ENCODE data around the gene COMMD4. TPM values are rescaled to one million over a fixed set of nuclear protein-coding genes. Genes with fewer than 3 reads are reported as not detected.
"Not testable (repeated sequence)": the region's sequence is repeated elsewhere in the genome, so short reads cannot be mapped to it uniquely, and the experiment has no call there.

Gene COMMD4
- 86.5 TPM for polyA plus RNA-seq (2013, experiment 1 of 2)
- polyA plus RNA-seq (2013, experiment 2 of 2), result 88.6 TPM

DNA sequence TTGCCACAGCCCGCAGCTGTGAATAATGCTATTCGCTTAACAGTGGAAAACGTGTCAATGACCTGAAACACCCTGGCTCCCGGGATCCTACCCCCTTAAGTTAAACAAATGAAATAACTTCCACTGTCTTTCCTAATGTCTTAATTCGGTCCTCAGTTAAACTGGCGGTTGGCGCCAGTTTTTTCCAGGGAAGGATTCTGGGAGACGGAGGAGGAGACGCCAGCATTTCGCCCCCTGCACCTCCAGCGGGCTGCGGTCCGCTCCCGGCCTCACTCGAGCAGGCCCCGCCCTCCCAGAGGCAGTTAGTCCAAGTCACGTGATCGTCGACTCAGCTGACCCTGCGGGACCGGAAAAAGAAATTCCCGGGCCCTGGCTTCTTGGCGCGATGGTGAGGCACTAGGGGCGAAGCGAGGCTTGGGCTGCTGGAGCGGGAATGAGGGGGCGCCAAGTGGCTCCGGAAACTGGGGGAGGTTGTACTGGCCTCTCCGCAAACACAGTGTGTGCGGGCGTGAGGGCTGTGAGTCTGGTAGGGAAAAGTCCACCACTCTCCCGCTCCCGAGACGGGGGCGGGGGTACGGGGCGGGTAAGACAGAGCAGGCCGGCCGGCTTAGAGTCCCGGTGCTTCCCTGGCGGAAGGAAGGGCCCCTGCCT, at the start of gene COMMD4:
Gene COMMD4 (plus strand): TSS at position 359 of the 651 bp plus-strand sequence. CDS start 27 bp downstream, at position 386.
- Histone ChIP-seq H3K4ac (ENCODE audit: low read depth in 1 of 2, low read length in 2 of 2) (peak within 1 kb of the TSS in 1 of 2 experiments; percentile 40), H3K23ac (ENCODE audit: low read length in 2 of 2) (no peak within 1 kb of the TSS), H2BK12ac (ENCODE audit: low read length in 2 of 2) (no peak within 1 kb of the TSS), H2BK120ac (ENCODE audit: low read depth, low read length) (peak within 1 kb of the TSS; percentile 11), H3K4me1 (ENCODE audit: control insufficient read depth, insufficient read depth, low read depth, low read length) (peaks cover 13% of the 10 kb centered on the region), H3K14ac (ENCODE audit: low read length in 2 of 2) (no peak within 1 kb of the TSS), H2BK5ac (ENCODE audit: low read depth, low read length, poor library complexity, severe bottlenecking) (no peak within 1 kb of the TSS), H2BK15ac (ENCODE audit: low read depth, poor library complexity, severe bottlenecking) (no peak within 1 kb of the TSS), H3K27me3 (ENCODE audit: control insufficient read depth in 1 of 2, insufficient read depth in 1 of 2, low read length in 2 of 2) (no peaks in the 10 kb centered on the region), H3K79me1 (replicated peaks; ENCODE audit: low read length, poor library complexity, severe bottlenecking) (peaks cover 15% of the 10 kb centered on the region), H3K36me3 (ENCODE audit: control insufficient read depth in 1 of 2, insufficient read depth in 2 of 2, low read depth in 1 of 2, low read length in 2 of 2) (peaks cover 24 to 25% of the 10 kb centered on the region in 2 experiments), H4K8ac (ENCODE audit: low read length) (peak within 1 kb of the TSS; percentile 79), H3K9me3 (ENCODE audit: control insufficient read depth, low read length) (no peaks in the 10 kb centered on the region), H3K9ac (ENCODE audit: low read length) (peak within 1 kb of the TSS; percentile 95), H3K4me2 (ENCODE audit: low read length, poor library complexity, severe bottlenecking) (peak within 1 kb of the TSS; percentile 68), H3K4me3 (ENCODE audit: insufficient read depth in 1 of 2, low read depth in 1 of 2, low read length in 2 of 2) (peak within 1 kb of the TSS; percentile 59 to 95), H2AFZ (ENCODE audit: low read depth, low read length) (peak within 1 kb of the TSS; percentile 2), H4K91ac (ENCODE audit: low read length) (no peak within 1 kb of the TSS), H3K18ac (ENCODE audit: low read depth in 1 of 2, low read length in 2 of 2) (peak within 1 kb of the TSS in 1 of 2 experiments; percentile 41), H3K27ac (ENCODE audit: low read length, poor library complexity, severe bottlenecking) (no peak within 1 kb of the TSS), H2AK5ac (ENCODE audit: low read length, severe bottlenecking) (peak within 1 kb of the TSS; percentile 19)
- peak; percentile 95 for DNase-seq
- 3% methylated on average over 42 of the region's 42 CpGs for WGBS

DNA sequence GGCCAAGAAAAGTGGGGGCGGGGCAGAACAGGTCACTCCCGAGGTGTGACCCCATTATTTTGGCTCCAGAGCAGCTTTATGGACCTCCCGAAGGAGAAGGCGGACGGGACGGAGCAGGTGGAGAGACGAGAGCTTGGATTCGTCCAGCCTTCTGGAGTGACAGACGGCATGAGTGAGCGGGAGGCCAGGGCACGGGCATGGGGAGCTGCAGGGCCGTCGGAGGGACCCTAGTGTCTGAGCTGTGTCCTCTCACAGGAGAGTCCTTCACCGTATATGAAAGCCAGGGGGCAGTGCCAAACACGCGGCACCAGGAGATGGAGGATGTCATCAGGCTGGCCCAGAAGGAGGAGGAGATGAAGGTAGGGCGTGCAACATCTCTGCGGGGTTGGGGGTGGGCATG, 42.2 kb upstream of the COMMD4 start:
- not testable (repeated sequence) for H3K4me1 ChIP-seq (ENCODE audit: control insufficient read depth, insufficient read depth, low read depth, low read length); H3K27ac ChIP-seq (ENCODE audit: low read length, poor library complexity, severe bottlenecking); H2BK12ac ChIP-seq (ENCODE audit: low read length in 2 of 2); H3K23ac ChIP-seq (ENCODE audit: low read length in 2 of 2); H4K91ac ChIP-seq (ENCODE audit: low read length); H2BK120ac ChIP-seq (ENCODE audit: low read depth, low read length); H3K14ac ChIP-seq (ENCODE audit: low read length in 2 of 2); H3K79me1 ChIP-seq (replicated peaks; ENCODE audit: low read length, poor library complexity, severe bottlenecking); H3K4ac ChIP-seq (ENCODE audit: low read depth in 1 of 2, low read length in 2 of 2); H3K36me3 ChIP-seq (ENCODE audit: control insufficient read depth in 1 of 2, insufficient read depth in 2 of 2, low read depth in 1 of 2, low read length in 2 of 2); H3K9ac ChIP-seq (ENCODE audit: low read length); H2AK5ac ChIP-seq (ENCODE audit: low read length, severe bottlenecking); DNase-seq; H2BK15ac ChIP-seq (ENCODE audit: low read depth, poor library complexity, severe bottlenecking); H3K27me3 ChIP-seq (ENCODE audit: control insufficient read depth in 1 of 2, insufficient read depth in 1 of 2, low read length in 2 of 2); H2BK5ac ChIP-seq (ENCODE audit: low read depth, low read length, poor library complexity, severe bottlenecking); H2AFZ ChIP-seq (ENCODE audit: low read depth, low read length); H4K8ac ChIP-seq (ENCODE audit: low read length); H3K18ac ChIP-seq (ENCODE audit: low read depth in 1 of 2, low read length in 2 of 2); H3K4me3 ChIP-seq (ENCODE audit: insufficient read depth in 1 of 2, low read depth in 1 of 2, low read length in 2 of 2); H3K4me2 ChIP-seq (ENCODE audit: low read length, poor library complexity, severe bottlenecking); H3K9me3 ChIP-seq (ENCODE audit: control insufficient read depth, low read length)
- WGBS, result no CpG with 5 or more reads among the region's 18 CpGs

DNA sequence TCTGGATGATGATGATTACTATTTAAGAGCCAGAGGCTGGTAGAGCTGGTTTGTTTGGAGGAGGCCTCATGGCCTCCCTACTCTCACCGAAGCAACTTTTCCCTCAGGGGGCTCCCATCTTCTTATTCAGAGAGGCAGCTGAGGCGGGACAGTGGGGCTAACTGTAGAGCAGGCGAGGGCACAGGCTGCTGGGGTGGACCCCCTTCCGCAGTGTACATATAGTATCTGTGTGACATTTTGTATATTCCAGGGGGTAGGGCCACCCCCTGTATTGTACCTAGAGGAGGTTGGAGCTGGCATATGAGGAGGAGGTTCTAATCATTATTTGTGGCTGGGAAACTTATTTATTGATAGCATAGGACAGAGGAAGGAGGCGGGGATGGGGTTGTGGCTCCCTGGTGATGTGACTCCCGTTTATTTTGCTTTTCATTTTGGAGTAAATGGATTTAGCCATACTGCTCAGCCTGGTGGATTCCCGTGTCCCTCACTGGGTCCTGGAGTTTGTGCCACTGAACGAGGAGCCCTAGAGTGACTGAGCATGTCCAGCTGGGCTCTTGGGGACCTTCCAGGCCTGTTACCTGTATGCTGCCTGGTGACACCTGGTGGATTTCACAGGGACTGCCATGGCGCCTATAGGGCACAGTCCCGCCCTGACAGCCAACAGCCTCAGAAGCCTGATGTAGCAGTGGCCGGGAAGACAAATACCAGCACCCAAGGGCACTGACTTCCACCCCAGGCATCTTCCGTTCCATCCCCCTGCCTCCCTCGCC, 37.1 kb upstream of the COMMD4 start:
- not testable (repeated sequence) for H2BK12ac ChIP-seq (ENCODE audit: low read length in 2 of 2); H3K9ac ChIP-seq (ENCODE audit: low read length); H3K18ac ChIP-seq (ENCODE audit: low read depth in 1 of 2, low read length in 2 of 2); H3K27ac ChIP-seq (ENCODE audit: low read length, poor library complexity, severe bottlenecking); H2AFZ ChIP-seq (ENCODE audit: low read depth, low read length); H3K79me1 ChIP-seq (replicated peaks; ENCODE audit: low read length, poor library complexity, severe bottlenecking); H3K36me3 ChIP-seq (ENCODE audit: control insufficient read depth in 1 of 2, insufficient read depth in 2 of 2, low read depth in 1 of 2, low read length in 2 of 2); H3K4me3 ChIP-seq (ENCODE audit: insufficient read depth in 1 of 2, low read depth in 1 of 2, low read length in 2 of 2); H2BK5ac ChIP-seq (ENCODE audit: low read depth, low read length, poor library complexity, severe bottlenecking); H3K27me3 ChIP-seq (ENCODE audit: control insufficient read depth in 1 of 2, insufficient read depth in 1 of 2, low read length in 2 of 2); DNase-seq; H3K23ac ChIP-seq (ENCODE audit: low read length in 2 of 2); H4K8ac ChIP-seq (ENCODE audit: low read length); H3K4me1 ChIP-seq (ENCODE audit: control insufficient read depth, insufficient read depth, low read depth, low read length); H3K4me2 ChIP-seq (ENCODE audit: low read length, poor library complexity, severe bottlenecking); H3K4ac ChIP-seq (ENCODE audit: low read depth in 1 of 2, low read length in 2 of 2); H2BK15ac ChIP-seq (ENCODE audit: low read depth, poor library complexity, severe bottlenecking); H2BK120ac ChIP-seq (ENCODE audit: low read depth, low read length); H3K9me3 ChIP-seq (ENCODE audit: control insufficient read depth, low read length); H2AK5ac ChIP-seq (ENCODE audit: low read length, severe bottlenecking); H4K91ac ChIP-seq (ENCODE audit: low read length); H3K14ac ChIP-seq (ENCODE audit: low read length in 2 of 2)
- no CpG with 5 or more reads among the region's 13 CpGs for WGBS

DNA sequence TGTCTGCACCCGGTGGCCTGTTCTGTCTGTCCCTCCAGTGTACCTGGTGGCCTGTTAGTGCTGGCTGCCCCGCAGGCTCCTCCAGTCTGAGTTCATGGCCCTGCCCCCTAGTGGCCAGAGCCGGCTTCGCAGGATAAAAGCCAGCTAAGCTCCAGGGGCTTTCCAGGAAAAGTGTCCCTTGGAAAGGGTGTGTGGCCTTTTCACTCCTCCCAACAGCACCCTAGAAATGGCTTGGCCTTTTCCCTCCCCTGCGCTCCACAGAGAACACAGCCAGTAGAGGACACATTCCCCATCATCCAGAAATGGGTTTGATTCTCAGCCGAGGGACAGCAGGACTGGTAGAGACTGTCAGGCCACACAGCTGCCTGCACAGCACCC, 36.6 kb upstream of the COMMD4 start:
- not testable (repeated sequence) for H2AK5ac ChIP-seq (ENCODE audit: low read length, severe bottlenecking); DNase-seq; H3K18ac ChIP-seq (ENCODE audit: low read depth in 1 of 2, low read length in 2 of 2); H3K36me3 ChIP-seq (ENCODE audit: control insufficient read depth in 1 of 2, insufficient read depth in 2 of 2, low read depth in 1 of 2, low read length in 2 of 2); H2BK12ac ChIP-seq (ENCODE audit: low read length in 2 of 2); H3K14ac ChIP-seq (ENCODE audit: low read length in 2 of 2); H3K4me3 ChIP-seq (ENCODE audit: insufficient read depth in 1 of 2, low read depth in 1 of 2, low read length in 2 of 2); H3K23ac ChIP-seq (ENCODE audit: low read length in 2 of 2); H2BK120ac ChIP-seq (ENCODE audit: low read depth, low read length); H3K4ac ChIP-seq (ENCODE audit: low read depth in 1 of 2, low read length in 2 of 2); H3K4me1 ChIP-seq (ENCODE audit: control insufficient read depth, insufficient read depth, low read depth, low read length); H3K9ac ChIP-seq (ENCODE audit: low read length); H3K9me3 ChIP-seq (ENCODE audit: control insufficient read depth, low read length); H3K79me1 ChIP-seq (replicated peaks; ENCODE audit: low read length, poor library complexity, severe bottlenecking); H3K4me2 ChIP-seq (ENCODE audit: low read length, poor library complexity, severe bottlenecking); H3K27ac ChIP-seq (ENCODE audit: low read length, poor library complexity, severe bottlenecking); H2BK5ac ChIP-seq (ENCODE audit: low read depth, low read length, poor library complexity, severe bottlenecking); H2AFZ ChIP-seq (ENCODE audit: low read depth, low read length); H4K91ac ChIP-seq (ENCODE audit: low read length); H2BK15ac ChIP-seq (ENCODE audit: low read depth, poor library complexity, severe bottlenecking); H4K8ac ChIP-seq (ENCODE audit: low read length)
- WGBS, result 0% methylated on average over 3 of the region's 6 CpGs
- H3K27me3 ChIP-seq (ENCODE audit: control insufficient read depth in 1 of 2, insufficient read depth in 1 of 2, low read length in 2 of 2), result peaks cover 5 to 13% of the 10 kb centered on the region in 2 experiments

Data from mesenchymal stem cell (in vitro differentiated cells and primary cell).